ENCODE measurements around the gene VWA1. TPM values are rescaled to one million over a fixed set of nuclear protein-coding genes. Genes with fewer than 3 reads are reported as not detected.
"Not testable (repeated sequence)": the region's sequence is repeated elsewhere in the genome, so short reads cannot be mapped to it uniquely, and the experiment has no call there.

The VWA1 gene
- total RNA-seq, 1 experiment from 2014 or later, result 0.54 TPM

DNA sequence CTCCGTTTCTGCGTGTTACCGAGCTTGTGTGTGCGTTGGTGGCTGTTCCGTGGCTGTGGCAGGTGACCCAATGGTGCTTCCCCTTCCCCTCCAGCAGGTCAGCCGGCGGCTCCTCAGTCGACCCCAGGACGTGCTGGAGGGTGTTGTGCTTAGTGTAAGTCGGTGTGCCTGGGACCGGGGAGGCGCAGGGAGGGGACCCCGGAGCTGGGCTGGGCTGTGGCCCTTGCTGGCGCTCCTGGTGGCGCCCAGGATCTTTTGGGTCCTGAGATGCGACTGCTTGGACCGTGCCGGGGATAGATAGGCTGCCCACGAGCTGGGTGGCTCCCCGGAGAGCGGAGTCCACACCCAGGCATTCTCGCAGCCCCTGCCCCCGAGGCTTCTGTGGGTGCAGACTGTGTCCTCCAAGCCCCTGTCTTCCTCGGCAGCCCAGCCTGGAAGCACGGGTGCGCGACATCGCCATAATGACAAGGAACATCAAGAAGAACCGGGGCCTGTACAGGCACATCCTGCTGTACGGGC is 19.9 kb downstream of the VWA1 start:
- intact Hi-C loops (cut with micrococcal nuclease), result no loop called here
- DNase-seq (ENCODE audit: unreplicated experiment), result no peak
- ChIA-PET CTCF (no interaction called here), POLR2A (no interaction called here)
- TF ChIP-seq, protein P1, sequence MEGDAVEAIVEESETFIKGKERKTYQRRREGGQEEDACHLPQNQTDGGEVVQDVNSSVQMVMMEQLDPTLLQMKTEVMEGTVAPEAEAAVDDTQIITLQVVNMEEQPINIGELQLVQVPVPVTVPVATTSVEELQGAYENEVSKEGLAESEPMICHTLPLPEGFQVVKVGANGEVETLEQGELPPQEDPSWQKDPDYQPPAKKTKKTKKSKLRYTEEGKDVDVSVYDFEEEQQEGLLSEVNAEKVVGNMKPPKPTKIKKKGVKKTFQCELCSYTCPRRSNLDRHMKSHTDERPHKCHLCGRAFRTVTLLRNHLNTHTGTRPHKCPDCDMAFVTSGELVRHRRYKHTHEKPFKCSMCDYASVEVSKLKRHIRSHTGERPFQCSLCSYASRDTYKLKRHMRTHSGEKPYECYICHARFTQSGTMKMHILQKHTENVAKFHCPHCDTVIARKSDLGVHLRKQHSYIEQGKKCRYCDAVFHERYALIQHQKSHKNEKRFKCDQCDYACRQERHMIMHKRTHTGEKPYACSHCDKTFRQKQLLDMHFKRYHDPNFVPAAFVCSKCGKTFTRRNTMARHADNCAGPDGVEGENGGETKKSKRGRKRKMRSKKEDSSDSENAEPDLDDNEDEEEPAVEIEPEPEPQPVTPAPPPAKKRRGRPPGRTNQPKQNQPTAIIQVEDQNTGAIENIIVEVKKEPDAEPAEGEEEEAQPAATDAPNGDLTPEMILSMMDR (IDR thresholded peaks at IDR 0.05; ENCODE audit: unreplicated experiment), result no peak
- Mint-ChIP-seq H3K4me3 (ENCODE audit: unreplicated experiment) (no peak overlapping the region), H3K27me3 (ENCODE audit: insufficient read depth, unreplicated experiment) (no peaks in the 10 kb centered on the region), H3K27ac (ENCODE audit: low read depth, unreplicated experiment) (no peak overlapping the region), H3K9me3 (ENCODE audit: unreplicated experiment) (no peaks in the 10 kb centered on the region), H3K36me3 (ENCODE audit: insufficient read depth, unreplicated experiment) (no peaks in the 10 kb centered on the region), H3K4me1 (ENCODE audit: insufficient read depth, unreplicated experiment) (no peaks in the 10 kb centered on the region)
- no TSS peak for BruUV-seq (replicated peaks)

DNA sequence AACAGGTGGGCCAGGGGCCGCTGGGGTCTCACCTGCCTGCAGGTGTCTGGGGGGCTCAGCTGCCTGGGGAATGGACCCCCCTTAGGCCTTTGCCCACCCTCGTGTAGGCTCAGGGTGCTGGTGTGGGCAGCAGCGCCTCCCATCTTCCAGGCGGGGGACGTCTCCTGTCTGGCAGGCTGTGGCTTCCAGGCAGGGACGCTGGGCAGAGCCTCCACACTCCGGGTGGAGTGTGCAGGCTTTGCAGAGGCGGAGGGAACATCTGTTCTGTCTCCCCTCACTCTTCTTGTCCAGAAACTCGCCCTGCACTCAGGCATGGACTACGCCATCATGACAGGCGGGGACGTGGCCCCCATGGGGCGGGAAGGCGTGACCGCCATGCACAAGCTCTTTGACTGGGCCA is 20.4 kb downstream of the VWA1 start:
- H3K4me1 Mint-ChIP-seq (ENCODE audit: insufficient read depth, unreplicated experiment); H3K36me3 Mint-ChIP-seq (ENCODE audit: insufficient read depth, unreplicated experiment); H3K4me3 Mint-ChIP-seq (ENCODE audit: unreplicated experiment); intact Hi-C loops (cut with micrococcal nuclease); POLR2A ChIA-PET; H3K27me3 Mint-ChIP-seq (ENCODE audit: insufficient read depth, unreplicated experiment); CTCF ChIA-PET; H3K27ac Mint-ChIP-seq (ENCODE audit: low read depth, unreplicated experiment); BruUV-seq (replicated peaks); H3K9me3 Mint-ChIP-seq (ENCODE audit: unreplicated experiment); DNase-seq (ENCODE audit: unreplicated experiment): not testable (repeated sequence)

DNA sequence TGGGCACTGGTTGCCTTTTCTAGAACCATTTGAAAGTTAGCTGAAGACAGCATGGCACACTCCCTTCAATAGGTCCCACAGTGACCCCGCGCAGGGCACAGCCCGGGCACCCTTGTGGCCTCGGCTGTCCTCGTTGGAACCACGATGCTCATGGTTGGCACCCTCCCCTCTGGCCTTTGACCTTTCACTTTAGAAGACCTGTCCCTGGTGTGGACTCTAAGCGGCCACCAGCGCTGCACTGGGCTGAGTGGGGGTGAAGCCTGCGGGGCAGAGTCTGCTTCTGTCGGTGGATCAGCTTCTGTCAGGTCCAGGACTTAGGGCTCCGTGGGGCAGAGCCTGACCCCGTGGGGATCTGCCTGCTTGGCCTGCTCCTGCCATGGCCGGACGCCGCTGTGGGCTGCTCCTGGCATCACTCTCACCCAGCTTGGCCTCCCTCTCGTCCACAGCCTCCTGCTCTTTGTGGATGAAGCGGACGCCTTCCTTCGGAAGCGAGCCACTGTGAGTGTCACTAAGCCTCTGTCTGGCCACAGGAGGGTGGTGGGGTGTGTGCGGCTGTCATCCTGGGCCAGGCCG is 21.3 kb downstream of the VWA1 start:
- intact Hi-C loops (cut with micrococcal nuclease); H3K27me3 Mint-ChIP-seq (ENCODE audit: insufficient read depth, unreplicated experiment); H3K9me3 Mint-ChIP-seq (ENCODE audit: unreplicated experiment); BruUV-seq (replicated peaks); H3K36me3 Mint-ChIP-seq (ENCODE audit: insufficient read depth, unreplicated experiment); DNase-seq (ENCODE audit: unreplicated experiment); H3K4me1 Mint-ChIP-seq (ENCODE audit: insufficient read depth, unreplicated experiment); H3K4me3 Mint-ChIP-seq (ENCODE audit: unreplicated experiment); CTCF ChIA-PET; H3K27ac Mint-ChIP-seq (ENCODE audit: low read depth, unreplicated experiment): not testable (repeated sequence)
- POLR2A ChIA-PET, result interaction anchor here (0.6 kb wide), 1 partner anchor 174 kb away, joined by 5 read pairs; no protein-coding TSS in a partner anchor

DNA sequence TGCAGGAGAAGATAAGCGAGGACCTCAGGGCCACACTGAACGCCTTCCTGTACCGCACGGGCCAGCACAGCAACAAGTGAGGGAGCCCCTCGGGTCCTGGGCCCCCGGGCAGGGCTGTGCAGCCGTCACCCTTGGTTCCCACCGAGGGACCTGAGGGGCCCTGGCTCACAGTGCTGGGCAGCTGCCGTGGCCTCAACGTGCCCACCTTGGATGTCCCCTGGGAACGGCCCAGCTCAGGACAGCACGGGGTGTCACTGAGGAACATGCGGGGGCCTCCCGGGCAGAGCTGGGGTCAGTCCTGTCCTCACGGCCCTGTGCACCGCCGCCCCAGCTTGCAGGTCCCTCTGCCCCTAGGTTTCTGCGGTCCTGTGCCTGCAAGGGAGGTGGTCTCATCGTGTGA is 23.7 kb downstream of the VWA1 start:
- H3K27me3 Mint-ChIP-seq (ENCODE audit: insufficient read depth, unreplicated experiment); BruUV-seq (replicated peaks): not testable (repeated sequence)

DNA sequence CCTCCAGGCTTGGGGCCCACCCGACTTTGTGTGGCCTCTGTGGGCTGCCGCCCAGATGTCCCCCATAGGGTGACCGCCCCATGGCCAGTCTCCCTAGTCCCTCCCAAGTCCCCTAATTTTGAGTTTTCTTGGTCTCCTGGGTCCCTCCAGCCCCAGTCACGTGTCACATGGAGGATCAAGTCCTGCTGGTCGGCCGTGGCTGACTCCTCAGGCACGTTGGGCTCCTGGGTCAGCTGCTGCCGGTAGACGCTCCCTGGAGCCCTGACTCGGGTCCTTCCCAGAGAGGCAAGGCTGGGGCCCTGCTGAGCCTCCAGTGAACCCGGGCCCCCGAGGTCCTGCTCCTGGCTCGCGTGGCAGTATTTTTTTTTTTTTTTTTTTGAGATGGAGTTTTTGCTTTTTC is 24.2 kb downstream of the VWA1 start:
- DNase-seq (ENCODE audit: unreplicated experiment); H3K4me1 Mint-ChIP-seq (ENCODE audit: insufficient read depth, unreplicated experiment); POLR2A ChIA-PET; H3K4me3 Mint-ChIP-seq (ENCODE audit: unreplicated experiment); BruUV-seq (replicated peaks); CTCF ChIA-PET; intact Hi-C loops (cut with micrococcal nuclease); H3K27me3 Mint-ChIP-seq (ENCODE audit: insufficient read depth, unreplicated experiment); H3K9me3 Mint-ChIP-seq (ENCODE audit: unreplicated experiment); H3K36me3 Mint-ChIP-seq (ENCODE audit: insufficient read depth, unreplicated experiment); H3K27ac Mint-ChIP-seq (ENCODE audit: low read depth, unreplicated experiment): not testable (repeated sequence)

More for the DNA sequence above, 23.7 kb downstream of the VWA1 start:
- H3K9me3 Mint-ChIP-seq (ENCODE audit: unreplicated experiment); H3K27ac Mint-ChIP-seq (ENCODE audit: low read depth, unreplicated experiment); intact Hi-C loops (cut with micrococcal nuclease); DNase-seq (ENCODE audit: unreplicated experiment); H3K36me3 Mint-ChIP-seq (ENCODE audit: insufficient read depth, unreplicated experiment); POLR2A ChIA-PET; H3K4me3 Mint-ChIP-seq (ENCODE audit: unreplicated experiment); H3K4me1 Mint-ChIP-seq (ENCODE audit: insufficient read depth, unreplicated experiment): not testable (repeated sequence)
- CTCF ChIA-PET, result interaction anchor here (0.6 kb wide), 1 partner anchor 208 kb away, joined by 3 read pairs; no protein-coding TSS in a partner anchor

DNA sequence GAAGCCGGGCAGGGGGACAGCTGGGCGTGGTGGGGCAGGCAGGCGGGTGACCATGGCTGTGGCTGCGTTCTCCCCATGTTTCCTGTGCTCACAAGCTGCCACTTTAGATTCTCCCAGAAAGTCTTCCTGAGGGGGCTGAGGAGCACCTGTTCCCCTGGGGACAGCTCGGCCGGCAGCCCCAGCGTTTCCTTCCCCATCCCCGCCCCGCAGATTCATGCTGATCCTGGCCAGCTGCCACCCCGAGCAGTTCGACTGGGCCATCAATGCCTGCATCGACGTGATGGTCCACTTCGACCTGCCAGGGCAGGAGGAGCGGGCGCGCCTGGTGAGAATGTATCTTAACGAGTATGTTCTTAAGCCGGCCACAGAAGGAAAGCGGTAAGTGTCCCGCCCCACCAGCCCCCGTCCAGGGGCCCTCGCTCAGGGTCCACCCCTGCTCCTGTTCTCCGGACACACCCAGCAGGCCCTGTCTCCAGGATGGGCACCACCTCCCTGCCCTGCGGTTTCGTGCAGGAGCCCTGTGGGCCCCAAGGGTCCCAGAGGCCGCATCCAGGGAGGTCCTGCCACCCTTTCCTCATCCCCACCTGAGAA is 25.1 kb downstream of the VWA1 start:
- no peak overlapping the region for H3K27ac Mint-ChIP-seq (ENCODE audit: low read depth, unreplicated experiment)
- H3K4me1 Mint-ChIP-seq (ENCODE audit: insufficient read depth, unreplicated experiment), result no peaks in the 10 kb centered on the region
- no peaks in the 10 kb centered on the region for H3K27me3 Mint-ChIP-seq (ENCODE audit: insufficient read depth, unreplicated experiment)
- H3K36me3 Mint-ChIP-seq (ENCODE audit: insufficient read depth, unreplicated experiment), result no peaks in the 10 kb centered on the region
- ChIA-PET POLR2A (interaction anchor here (0.6 kb wide), 1 partner anchor 9 kb away, joined by 3 read pairs; no protein-coding TSS in a partner anchor), CTCF (interaction anchor here (1.2 kb wide), 1 partner anchor 44 kb away, joined by 4 read pairs; no protein-coding TSS in a partner anchor)
- intact Hi-C loops (cut with micrococcal nuclease), result no loop called here
- no peak for DNase-seq (ENCODE audit: unreplicated experiment)
- BruUV-seq (replicated peaks), result no TSS peak
- no peak overlapping the region for H3K4me3 Mint-ChIP-seq (ENCODE audit: unreplicated experiment)
- H3K9me3 Mint-ChIP-seq (ENCODE audit: unreplicated experiment), result no peaks in the 10 kb centered on the region
- TF ChIP-seq, protein P1 (IDR thresholded peaks at IDR 0.05; ENCODE audit: unreplicated experiment), result no peak

All from MCF 10A (cell line).